GM19395 (cell line): ENCODE measurements around the gene SIVA1.

Experiments used
- ATAC-seq: cut with Tn5 transposase; IDR thresholded peaks from one replicate; pipeline ENCODE4 v1.9.1; 2021; ENCODE audit warnings: mild to moderate bottlenecking, moderate library complexity; ENCODE audit not compliant: unreplicated experiment

The SIVA1 gene

DNA sequence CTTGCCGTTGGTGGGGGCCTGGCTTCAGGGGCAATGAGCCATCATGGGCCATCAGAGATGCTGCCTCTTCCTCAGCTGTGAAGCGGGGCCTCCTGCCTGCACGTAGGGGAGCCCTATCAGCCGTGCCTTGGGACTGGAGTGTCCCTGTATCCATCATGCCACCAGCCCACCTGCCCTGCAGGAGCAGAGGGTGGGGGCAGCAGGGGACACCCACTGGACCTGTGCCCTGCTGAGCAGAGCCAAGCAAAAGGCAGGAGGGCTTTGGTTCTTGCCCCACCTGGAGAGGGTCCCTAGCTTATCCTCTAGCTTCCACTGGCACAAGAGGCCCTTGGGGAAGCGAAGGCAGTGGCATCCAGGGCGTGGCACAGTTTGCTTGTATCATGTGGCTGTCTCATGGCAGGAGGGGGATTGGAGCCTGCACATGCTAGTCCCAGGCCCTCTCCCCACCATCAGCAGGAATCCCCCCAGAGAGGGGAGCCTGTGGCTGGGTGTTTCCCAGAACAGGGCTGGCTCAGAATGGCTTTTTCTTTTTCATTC is 18.8 kb upstream of the SIVA1 start:
- ATAC-seq, result no peak

DNA sequence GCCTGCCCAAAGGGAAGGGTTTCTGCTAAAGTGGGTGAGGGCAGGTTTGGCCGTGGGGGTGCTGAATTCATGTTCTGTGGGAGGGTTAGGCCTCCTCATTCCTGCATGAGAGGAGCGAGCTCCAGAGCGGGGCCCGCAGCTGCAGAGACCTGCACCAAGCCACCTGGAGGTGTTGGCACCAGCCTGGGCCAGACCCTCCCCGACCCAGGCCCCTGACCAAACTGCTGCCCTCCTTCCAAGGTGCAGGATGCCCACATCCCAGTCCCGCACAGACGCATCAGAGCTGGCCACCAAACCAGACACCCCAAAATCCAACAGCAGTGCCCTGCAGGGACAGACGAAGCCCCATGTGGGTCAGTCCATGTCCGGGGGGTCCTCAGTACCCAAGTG is 18.4 kb upstream of the SIVA1 start:
- ATAC-seq, result no peak

DNA sequence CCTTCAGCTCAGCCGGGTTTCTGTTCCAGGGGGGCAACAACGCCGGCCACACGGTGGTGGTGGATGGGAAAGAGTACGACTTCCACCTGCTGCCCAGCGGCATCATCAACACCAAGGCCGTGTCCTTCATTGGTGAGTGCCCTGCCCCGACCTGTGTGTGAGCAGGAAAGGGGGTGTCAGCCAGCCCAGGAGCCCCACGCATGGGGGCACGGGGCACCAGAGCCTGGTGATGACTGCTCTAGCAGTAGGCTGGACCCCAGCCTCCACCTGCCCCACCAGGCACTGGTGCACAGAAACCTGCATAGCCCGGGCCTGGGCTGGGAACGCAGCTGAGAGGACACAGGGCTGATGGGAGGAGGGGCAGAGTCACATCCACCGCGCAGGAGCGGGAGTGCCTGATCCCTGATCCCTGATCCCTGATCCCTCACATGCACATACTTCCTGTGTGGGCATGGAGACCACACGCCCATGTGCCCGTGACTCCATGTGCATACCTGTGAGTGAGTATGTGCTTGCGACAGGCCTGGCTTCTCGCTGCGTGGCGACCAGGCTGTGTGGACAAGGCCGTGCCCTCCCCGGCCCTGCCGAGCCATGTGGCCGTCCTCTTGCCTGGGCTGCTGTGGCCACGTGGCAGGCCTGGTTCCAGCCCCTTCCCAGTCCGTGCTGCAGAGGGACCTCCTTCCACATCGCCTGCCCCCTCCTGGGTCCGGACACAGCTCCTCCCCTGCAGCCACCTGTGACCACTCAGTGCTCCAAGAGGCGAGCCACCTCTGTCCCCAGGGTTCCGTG is 17.8 kb upstream of the SIVA1 start:
- ATAC-seq, result no peak

DNA sequence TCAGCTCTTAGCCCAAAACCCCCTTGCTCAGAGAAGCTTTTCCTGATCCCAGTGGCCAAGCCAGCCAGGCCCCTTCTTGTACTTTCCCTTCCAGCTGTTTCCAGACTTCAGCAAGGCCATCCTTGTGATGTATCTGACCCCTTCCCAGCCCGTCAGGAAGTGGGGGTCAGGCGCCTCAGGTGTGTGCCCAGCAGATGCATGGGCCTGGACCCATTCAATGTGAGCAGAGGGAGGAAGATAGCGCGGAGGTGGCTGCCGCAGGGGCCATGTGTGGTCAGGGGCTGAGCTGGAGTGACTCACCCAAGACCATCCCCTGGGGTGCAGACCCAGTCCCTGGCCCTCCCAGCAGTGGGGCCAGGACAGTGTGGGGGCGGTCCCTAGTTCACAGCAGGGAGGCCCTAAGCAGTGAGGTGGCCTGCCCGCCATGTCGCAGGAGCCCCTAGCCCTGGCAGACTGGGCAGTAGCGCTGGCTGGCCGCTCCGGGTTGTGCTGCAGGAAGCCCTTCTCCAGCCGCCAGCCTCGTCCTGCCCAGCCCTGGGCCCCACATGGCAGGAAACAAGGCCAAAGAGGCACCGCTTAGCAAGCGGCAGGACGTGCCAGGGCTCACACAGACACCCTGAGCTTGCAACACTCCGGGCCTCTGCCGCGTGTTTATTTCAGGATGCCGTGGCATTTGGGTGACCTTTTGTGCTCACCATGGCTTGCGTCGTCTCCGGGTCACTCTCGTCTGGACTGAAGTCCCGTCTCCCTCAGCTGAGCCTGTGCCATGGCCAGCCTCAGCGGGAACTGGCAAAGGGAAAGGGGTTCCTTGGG is 16.9 kb upstream of the SIVA1 start:
- no peak for ATAC-seq

DNA sequence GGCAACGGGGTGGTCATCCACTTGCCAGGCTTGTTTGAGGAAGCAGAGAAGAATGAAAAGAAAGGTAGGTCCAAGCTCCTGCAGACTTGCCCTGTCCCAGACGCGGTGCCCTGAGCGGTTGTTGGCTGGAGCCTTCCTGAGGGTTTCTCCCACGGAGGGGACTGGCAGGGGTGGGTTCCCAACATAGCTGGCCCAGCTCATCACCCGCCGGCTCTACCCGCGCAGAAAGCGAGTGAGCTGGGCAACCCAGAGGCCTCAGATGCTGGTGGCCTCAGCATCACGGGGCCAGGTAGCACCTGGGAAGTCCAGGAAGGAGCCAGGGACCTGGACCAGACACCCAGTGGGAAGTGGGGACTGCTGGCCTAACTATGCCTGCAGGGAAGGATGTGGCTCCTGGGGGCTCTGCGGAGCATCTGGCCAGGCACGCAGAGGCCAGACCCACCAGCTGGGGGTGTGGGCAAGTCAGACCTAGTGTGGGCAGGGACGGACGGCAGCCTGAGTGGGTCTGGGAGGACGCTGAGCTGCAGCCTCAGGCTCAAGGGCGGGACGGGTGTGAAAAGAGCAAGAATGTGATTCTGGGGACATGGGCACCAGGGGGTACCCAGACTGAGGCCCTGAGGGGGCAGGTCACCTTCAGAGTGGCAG is 14.4 kb upstream of the SIVA1 start:
- ATAC-seq, result no peak

DNA sequence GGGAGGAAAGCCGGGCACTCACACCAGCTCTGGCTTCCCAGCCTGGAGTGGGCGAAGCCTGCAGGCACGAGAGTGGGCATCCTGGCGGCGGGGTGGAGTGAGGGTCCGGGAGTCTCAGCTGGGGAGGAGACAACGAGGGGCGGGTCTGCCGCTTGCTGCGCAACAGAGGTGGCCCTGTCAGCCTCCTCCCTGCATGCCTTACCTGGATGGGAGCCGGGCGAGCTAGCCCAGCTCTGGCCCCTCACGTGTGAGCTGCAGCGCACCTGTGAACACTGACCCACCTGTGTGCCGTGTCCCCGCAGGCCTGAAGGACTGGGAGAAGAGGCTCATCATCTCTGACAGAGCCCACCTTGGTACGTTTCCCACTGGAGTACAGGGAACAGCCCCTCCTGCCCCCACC is 13.9 kb upstream of the SIVA1 start:
- ATAC-seq, result no peak

GRCh38 chr14:104739546-104740516 is 13.1 kb upstream of the SIVA1 start:
- ATAC-seq, result no peak

- ATAC-seq, result no peak
Measured at GRCh38 chr14:104741108-104741802, 11.7 kb upstream of the SIVA1 start.

GRCh38 chr14:104741803-104742251 is 11.1 kb upstream of the SIVA1 start:
- no peak for ATAC-seq

DNA sequence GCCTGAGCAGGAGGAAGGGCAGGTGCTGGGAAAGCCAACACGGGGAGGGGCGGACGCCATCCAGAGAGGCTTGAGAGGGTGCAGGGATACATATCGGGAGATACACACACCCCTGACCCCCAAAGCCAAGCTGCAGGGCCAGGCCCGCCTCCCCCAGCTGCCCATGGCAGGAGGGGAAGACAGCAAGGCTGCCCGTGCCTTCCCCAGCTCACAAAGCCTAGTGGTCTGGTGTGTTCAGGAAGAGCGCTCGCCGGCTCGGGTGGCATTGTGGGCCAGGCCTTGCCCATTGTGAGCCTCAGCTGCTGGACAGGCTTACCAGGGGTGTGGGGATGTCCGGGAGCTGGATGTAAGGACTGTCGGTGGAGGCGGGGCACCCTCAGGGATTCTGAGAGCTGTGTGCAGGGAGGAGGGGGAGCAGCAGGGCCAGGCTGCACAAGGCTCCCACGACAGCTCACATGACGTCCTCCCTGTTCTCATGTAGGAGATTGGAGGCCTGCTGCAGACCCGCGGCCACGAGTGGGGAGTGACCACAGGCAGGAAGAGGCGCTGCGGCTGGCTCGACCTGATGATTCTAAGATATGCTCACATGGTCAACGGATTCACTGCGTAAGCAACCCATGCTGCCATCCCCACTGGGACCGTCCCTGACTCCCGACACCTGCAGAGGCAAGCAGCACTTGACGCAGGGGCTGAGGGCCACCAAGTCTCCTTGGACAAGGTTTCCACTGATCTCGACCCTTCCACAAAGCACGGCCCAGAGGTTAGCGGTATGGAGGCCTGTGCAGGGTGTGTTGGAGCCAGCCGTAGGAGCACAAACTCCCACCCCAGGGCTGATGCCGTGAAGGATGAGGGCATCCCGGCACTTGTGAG is 10.1 kb upstream of the SIVA1 start:
- ATAC-seq, result no peak

- no peak for ATAC-seq
Measured at GRCh38 chr14:104743461-104744380, 9.2 kb upstream of the SIVA1 start.

DNA sequence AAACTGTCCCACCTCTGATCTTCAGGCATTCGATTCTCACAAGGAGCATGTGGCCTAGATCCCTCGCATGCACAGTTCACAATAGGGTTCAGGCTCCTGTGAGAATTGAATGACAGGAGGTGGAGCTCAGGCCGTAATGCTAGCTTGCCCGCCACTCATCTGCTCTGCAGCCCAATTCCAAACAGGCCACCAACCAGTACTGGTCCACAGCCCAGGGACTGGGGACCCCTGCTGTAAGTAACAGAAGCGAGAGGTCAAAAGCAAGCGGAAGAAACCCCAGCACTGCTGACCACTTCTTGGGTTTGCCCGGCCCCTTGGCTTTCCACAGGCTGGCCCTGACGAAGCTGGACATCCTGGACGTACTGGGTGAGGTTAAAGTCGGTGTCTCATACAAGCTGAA is 8.5 kb upstream of the SIVA1 start:
- ATAC-seq, result no peak

- ATAC-seq, result no peak
Measured at GRCh38 chr14:104745431-104745830, 7.5 kb upstream of the SIVA1 start.

- ATAC-seq, result no peak
Measured at GRCh38 chr14:104746071-104746545, 6.8 kb upstream of the SIVA1 start.

DNA sequence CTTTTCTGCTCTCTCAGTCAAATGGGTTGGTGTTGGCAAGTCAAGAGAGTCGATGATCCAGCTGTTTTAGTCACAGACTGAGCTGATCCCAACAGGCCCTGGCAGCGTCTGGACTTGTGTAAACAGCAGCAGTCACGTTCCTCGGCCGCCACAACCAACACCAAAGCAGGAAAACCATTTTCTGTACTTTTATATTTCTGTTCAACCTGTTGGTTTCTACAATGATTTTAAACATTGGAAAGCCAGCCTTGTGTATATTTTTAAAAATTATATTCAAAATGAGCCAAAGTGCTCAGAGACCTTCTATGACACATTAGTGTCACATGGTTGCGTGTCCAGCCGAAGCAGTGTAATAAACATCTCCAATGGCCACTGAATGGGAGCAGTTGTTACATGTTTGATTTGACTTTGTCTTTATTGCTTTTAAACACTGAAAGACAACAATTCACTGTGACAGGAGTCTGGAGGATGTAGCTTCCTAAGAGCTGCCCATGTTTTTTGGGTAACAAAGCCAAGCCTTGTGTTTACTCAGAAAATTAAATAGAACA is 5.9 kb upstream of the SIVA1 start:
- no peak for ATAC-seq

DNA sequence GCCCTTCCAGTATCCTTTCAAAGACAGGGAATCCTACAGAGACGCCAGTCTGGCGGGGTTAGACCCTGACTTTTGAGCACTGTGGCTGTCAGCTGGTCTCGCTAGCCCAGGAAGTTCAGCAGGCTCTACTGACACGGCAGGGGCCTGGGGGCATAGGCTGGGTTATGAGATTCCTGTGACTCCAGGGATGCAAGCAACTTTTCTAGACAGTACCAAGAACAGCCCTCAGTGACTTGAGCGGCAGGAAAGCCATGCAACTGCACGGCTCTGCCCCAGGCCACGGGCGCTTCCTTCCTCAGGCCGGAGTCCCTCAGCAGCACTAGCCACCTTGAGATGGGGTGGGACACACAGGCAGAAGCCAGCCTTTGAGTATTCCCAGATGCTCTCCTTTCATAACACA is 5.1 kb upstream of the SIVA1 start:
- no peak for ATAC-seq

- ATAC-seq, result no peak
Measured at GRCh38 chr14:104749111-104749649, 3.8 kb upstream of the SIVA1 start.
